ENCODE data around the gene USP17L28.
"Not testable (repeated sequence)": the region's sequence is repeated elsewhere in the genome, so short reads cannot be mapped to it uniquely, and the experiment has no call there.

Gene USP17L28, protein sequence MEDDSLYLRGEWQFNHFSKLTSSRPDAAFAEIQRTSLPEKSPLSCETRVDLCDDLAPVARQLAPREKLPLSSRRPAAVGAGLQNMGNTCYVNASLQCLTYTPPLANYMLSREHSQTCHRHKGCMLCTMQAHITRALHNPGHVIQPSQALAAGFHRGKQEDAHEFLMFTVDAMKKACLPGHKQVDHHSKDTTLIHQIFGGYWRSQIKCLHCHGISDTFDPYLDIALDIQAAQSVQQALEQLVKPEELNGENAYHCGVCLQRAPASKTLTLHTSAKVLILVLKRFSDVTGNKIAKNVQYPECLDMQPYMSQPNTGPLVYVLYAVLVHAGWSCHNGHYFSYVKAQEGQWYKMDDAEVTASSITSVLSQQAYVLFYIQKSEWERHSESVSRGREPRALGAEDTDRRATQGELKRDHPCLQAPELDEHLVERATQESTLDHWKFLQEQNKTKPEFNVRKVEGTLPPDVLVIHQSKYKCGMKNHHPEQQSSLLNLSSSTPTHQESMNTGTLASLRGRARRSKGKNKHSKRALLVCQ

DNA sequence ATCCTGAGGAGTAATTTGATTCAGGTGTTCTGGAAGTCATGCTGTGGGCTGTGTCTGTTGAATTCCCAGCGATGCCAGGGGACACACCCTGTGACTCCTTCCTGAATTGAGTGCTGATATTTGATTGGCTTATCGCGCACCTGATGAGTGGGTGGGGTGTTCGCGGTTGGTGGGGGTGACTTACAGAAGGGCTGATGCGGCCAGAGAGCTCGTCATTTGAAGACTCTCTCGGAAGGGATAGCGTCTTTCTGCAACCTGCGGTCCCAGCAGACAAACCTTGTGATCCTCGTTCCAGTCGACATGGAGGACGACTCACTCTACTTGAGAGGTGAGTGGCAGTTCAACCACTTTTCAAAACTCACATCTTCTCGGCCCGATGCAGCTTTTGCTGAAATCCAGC lies at the start of gene USP17L28:
TSS of gene USP17L28 (plus strand) at position 301 of the 400 bp plus-strand sequence. CDS start at position 301, 0 bp downstream.
- not testable (repeated sequence) for DNase-seq (ENCODE audit: low read depth in 2 of 2)

DNA sequence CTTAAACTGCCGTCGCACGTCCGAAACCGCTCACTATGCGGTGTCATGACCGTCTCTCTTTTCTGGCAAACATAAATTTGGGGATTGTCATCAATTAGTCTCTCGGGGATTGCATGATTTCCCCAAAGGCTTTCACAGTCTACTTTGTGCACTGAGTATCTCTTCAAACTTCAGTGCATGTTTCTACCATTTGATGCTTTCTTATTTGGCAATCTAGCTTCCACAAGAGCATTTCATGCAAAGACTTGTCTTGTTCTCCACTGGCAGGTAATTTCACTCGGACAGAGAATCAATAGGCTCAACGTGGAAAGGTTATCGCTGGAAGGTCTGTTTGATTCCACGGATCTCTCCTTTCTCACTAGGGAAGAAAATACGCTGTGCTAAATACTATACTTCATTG lies 24.5 kb upstream of the USP17L28 start:
- not testable (repeated sequence) for DNase-seq (ENCODE audit: low read depth in 2 of 2)

DNA sequence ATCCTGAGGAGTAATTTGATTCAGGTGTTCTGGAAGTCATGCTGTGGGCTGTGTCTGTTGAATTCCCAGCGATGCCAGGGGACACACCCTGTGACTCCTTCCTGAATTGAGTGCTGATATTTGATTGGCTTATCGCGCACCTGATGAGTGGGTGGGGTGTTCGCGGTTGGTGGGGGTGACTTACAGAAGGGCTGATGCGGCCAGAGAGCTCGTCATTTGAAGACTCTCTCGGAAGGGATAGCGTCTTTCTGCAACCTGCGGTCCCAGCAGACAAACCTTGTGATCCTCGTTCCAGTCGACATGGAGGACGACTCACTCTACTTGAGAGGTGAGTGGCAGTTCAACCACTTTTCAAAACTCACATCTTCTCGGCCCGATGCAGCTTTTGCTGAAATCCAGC lies 23.8 kb upstream of the USP17L28 start, which contains the start of gene USP17L24:
TSS of gene USP17L24 (plus strand) at position 301 of the 400 bp plus-strand sequence. CDS start at position 301, 0 bp downstream.
- DNase-seq (ENCODE audit: low read depth in 2 of 2): not testable (repeated sequence)

DNA sequence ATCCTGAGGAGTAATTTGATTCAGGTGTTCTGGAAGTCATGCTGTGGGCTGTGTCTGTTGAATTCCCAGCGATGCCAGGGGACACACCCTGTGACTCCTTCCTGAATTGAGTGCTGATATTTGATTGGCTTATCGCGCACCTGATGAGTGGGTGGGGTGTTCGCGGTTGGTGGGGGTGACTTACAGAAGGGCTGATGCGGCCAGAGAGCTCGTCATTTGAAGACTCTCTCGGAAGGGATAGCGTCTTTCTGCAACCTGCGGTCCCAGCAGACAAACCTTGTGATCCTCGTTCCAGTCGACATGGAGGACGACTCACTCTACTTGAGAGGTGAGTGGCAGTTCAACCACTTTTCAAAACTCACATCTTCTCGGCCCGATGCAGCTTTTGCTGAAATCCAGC lies 19.1 kb upstream of the USP17L28 start, which contains the start of gene USP17L25:
TSS of gene USP17L25 (plus strand) at position 301 of the 400 bp plus-strand sequence. CDS start at position 301, 0 bp downstream.
- not testable (repeated sequence) for DNase-seq (ENCODE audit: low read depth in 2 of 2)

DNA sequence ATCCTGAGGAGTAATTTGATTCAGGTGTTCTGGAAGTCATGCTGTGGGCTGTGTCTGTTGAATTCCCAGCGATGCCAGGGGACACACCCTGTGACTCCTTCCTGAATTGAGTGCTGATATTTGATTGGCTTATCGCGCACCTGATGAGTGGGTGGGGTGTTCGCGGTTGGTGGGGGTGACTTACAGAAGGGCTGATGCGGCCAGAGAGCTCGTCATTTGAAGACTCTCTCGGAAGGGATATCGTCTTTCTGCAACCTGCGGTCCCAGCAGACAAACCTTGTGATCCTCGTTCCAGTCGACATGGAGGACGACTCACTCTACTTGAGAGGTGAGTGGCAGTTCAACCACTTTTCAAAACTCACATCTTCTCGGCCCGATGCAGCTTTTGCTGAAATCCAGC lies 14.3 kb upstream of the USP17L28 start, which contains the start of gene USP17L26:
TSS of gene USP17L26 (plus strand) at position 301 of the 400 bp plus-strand sequence. CDS start at position 301, 0 bp downstream.
- DNase-seq (ENCODE audit: low read depth in 2 of 2): not testable (repeated sequence)

DNA sequence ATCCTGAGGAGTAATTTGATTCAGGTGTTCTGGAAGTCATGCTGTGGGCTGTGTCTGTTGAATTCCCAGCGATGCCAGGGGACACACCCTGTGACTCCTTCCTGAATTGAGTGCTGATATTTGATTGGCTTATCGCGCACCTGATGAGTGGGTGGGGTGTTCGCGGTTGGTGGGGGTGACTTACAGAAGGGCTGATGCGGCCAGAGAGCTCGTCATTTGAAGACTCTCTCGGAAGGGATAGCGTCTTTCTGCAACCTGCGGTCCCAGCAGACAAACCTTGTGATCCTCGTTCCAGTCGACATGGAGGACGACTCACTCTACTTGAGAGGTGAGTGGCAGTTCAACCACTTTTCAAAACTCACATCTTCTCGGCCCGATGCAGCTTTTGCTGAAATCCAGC lies 9.6 kb upstream of the USP17L28 start, which contains the start of gene USP17L5:
TSS of gene USP17L5 (plus strand) at position 301 of the 400 bp plus-strand sequence. CDS start at position 301, 0 bp downstream.
- DNase-seq (ENCODE audit: low read depth in 2 of 2): not testable (repeated sequence)

DNA sequence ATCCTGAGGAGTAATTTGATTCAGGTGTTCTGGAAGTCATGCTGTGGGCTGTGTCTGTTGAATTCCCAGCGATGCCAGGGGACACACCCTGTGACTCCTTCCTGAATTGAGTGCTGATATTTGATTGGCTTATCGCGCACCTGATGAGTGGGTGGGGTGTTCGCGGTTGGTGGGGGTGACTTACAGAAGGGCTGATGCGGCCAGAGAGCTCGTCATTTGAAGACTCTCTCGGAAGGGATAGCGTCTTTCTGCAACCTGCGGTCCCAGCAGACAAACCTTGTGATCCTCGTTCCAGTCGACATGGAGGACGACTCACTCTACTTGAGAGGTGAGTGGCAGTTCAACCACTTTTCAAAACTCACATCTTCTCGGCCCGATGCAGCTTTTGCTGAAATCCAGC lies 4.8 kb upstream of the USP17L28 start, which contains the start of gene USP17L27:
TSS of gene USP17L27 (plus strand) at position 301 of the 400 bp plus-strand sequence. CDS start at position 301, 0 bp downstream.
- DNase-seq (ENCODE audit: low read depth in 2 of 2): not testable (repeated sequence)

DNA sequence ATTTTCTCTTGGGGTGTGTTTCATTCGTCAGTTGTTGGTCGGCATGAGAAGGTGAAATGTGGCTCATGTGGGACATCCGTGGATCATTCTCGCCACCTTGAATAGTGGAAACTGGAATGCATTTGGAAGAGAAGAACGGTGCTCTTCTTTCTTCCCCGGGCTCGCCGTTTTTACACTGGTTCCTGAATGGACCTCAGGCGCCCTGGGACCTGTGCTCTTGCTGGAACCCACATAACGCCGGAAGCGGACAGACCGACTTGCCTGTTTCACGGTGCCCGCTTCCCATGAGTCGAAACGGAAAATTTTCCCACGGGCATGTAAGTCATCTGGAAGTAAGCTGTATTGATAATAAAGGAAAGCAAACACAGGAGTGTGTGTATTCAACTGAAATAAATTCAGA lies 2.2 kb downstream of the USP17L28 start:
- DNase-seq (ENCODE audit: low read depth in 2 of 2): not testable (repeated sequence)

DNA sequence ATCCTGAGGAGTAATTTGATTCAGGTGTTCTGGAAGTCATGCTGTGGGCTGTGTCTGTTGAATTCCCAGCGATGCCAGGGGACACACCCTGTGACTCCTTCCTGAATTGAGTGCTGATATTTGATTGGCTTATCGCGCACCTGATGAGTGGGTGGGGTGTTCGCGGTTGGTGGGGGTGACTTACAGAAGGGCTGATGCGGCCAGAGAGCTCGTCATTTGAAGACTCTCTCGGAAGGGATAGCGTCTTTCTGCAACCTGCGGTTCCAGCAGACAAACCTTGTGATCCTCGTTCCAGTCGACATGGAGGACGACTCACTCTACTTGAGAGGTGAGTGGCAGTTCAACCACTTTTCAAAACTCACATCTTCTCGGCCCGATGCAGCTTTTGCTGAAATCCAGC lies 4.6 kb downstream of the USP17L28 start, which contains the start of gene USP17L29:
TSS of gene USP17L29 (plus strand) at position 301 of the 400 bp plus-strand sequence. CDS start at position 301, 0 bp downstream.
- DNase-seq (ENCODE audit: low read depth in 2 of 2): not testable (repeated sequence)

DNA sequence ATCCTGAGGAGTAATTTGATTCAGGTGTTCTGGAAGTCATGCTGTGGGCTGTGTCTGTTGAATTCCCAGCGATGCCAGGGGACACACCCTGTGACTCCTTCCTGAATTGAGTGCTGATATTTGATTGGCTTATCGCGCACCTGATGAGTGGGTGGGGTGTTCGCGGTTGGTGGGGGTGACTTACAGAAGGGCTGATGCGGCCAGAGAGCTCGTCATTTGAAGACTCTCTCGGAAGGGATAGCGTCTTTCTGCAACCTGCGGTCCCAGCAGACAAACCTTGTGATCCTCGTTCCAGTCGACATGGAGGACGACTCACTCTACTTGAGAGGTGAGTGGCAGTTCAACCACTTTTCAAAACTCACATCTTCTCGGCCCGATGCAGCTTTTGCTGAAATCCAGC lies 14.1 kb downstream of the USP17L28 start, which contains the start of gene USP17L30:
TSS of gene USP17L30 (plus strand) at position 301 of the 400 bp plus-strand sequence. CDS start at position 301, 0 bp downstream.
- not testable (repeated sequence) for DNase-seq (ENCODE audit: low read depth in 2 of 2)

DNA sequence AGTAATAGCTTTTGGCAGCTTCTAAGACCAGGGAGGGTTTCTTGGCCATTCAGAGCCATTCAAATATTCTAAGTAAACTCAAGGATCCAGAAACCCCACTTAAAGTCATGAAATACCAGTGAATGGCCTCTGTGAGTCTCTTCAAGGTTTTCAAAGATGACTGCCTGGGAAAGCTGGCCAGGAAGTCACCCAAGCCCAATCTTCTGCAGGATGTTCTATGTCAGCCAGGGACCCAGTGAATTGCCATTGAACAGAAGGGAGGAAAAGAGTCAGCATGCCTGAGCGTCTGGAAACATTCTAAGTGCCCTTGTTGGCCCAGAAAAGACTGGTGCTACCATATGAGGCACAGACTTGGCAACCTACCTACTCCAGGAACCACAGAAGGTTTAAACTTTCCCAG lies 31.2 kb downstream of the USP17L28 start:
- DNase-seq (ENCODE audit: low read depth in 2 of 2): not testable (repeated sequence)

DNA sequence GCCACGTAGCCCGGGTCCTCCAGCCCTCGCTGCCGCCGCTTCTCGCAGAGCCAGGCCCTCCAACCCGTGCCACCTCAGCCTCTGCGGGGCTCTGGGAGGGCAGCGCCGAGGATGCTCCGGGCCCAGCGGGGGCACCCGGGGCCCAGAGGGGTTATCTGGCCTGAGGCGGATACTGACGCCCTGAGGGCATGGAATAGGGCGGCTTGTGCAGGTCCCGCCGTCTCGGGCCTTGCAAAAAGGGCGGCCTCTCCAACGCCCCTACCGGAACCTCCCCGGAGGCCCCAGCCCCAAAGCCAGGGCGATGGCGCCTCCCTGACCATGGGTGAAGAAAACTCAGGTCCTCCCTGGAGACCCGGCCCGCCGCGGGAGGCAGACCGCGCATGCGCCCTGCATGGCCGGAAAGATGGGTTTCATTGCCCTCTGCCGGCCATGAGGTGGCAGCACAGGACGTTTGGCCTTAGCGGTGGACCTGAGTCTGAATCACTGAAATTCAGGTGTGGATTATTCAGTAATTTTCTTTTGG lies 32.4 kb downstream of the USP17L28 start:
- DNase-seq (ENCODE audit: low read depth in 2 of 2): peak; percentile 10 to 34

DNA sequence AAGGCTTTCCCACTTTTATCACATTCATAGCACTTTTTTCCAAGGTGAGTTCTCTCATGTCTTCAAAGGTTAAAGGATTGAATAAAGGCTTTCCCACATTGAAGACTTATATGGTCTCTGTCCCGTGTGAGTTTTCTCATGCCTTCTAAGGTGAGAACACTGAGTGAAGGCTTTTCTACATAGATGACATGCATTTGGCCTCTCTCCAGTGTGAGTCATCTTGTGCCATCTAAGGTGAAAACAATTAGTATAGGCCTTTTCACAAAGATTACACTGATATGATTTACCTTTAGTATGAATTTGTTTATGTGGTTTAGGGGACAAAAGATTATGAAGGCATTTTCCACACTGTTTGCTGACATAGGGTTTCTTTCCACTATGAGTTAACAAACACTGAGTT lies 35.4 kb downstream of the USP17L28 start:
- DNase-seq (ENCODE audit: low read depth in 2 of 2): no peak

DNA sequence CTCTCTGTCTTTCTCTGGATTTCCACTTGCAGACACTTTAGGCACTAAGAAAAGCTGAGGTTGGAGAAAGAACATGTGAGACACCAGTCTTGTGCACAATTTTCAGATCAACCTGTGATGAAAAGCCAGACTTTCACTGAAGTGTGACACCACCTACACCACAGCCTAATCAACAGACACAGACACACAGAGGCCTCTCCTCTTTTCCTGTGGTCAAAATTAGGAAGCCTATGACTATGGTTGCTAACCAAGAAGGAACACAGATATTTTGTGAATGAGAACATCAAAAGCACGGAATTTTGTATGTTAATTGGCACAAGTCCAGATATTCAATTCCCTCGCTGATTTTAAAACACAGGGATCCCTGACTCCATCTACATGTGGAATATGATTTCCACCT lies 40.3 kb downstream of the USP17L28 start:
- not testable (repeated sequence) for DNase-seq (ENCODE audit: low read depth in 2 of 2)

Measured in stimulated activated CD4-positive, alpha-beta T cell treated with anti-CD3 and anti-CD28 coated beads, Interleukin-15, amount 100 ng/mL, for 48 hours (primary cell).